NCI-H2196 treated with DMSO at 0.1 percent for 48 hours (cell line): ENCODE data around the gene FHIT.
"Not testable (repeated sequence)": the region's sequence is repeated elsewhere in the genome, so short reads cannot be mapped to it uniquely, and the experiment has no call there.

ENCODE experiments used
- DNase-seq: peaks from one replicate; lab custom pipeline; 2025; ENCODE audit not compliant: unreplicated experiment; lab: John Stamatoyannopoulos, UW

FHIT gene

GRCh38 chr3:61227799-61228198 lies 23.5 kb downstream of the FHIT start:
- DNase-seq, result no peak

DNA sequence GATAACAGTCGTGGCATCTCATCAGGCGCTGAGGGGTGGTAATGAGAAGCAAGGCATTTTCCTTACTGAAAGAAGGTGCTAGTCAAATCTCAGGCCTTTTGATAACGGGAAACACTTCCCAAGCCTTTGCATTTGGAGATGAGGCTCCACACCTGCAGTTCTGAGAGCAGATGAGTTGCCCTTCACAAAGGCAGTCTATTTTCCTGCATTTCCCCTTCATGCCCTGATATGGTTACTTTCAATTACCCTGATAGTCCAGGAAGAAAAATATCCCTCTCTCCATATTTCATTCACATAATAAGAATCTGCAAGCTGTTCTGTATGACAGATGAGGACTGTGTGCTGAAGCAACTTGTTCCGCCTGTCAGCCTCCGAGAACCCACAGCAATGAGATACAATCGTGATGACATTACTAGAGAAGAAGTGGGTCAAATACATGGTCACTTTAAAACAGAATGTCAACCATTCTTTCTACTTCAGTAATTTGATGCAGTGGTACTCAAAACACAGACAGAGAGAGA lies 25.0 kb downstream of the FHIT start:
- DNase-seq, result no peak

GRCh38 chr3:61224823-61225222 lies 26.4 kb downstream of the FHIT start:
- DNase-seq, result no peak

DNA sequence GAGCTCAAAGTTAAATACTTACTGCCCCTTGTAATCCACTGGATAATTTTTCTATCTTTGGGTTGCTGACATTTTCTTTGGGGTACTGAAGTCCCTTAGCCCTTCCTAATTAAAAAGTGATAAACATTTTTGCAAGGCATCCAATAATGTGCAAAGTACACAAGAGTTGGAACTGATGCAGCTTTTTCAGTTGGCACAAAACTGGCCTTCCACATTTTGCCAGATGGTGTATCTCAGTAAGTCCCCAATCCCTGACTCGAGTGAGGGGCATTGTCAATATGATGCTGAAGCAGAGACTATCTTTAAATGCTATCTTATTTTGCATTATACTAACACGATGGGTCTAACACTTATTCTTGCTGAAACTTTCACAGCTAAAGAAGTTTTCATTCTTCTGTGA lies 27.8 kb downstream of the FHIT start:
- DNase-seq, result no peak

- no peak for DNase-seq
Observed at GRCh38 chr3:61222467-61222866, 28.8 kb downstream of the FHIT start.

- DNase-seq, result no peak
Observed at GRCh38 chr3:61221759-61222362, 29.4 kb downstream of the FHIT start.

DNA sequence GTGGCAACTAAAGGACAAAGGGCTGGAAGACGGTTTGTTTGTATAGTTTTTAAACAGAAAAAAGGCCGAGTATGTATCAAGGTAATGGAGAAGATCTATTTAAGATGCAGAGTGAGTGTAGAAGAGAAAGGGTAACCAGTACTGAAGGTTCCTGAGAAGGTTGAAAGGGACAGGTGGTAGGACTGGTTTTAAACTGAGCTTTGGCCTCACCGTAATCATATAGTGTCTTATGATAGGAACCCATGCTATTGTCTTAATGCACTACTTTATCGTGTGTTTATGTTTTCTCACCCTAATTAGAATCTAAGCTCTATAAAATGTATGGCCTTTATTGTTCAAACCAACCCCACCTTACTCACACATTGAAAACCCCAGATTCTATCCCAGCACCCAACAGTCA lies 32.7 kb downstream of the FHIT start:
- no peak for DNase-seq

DNA sequence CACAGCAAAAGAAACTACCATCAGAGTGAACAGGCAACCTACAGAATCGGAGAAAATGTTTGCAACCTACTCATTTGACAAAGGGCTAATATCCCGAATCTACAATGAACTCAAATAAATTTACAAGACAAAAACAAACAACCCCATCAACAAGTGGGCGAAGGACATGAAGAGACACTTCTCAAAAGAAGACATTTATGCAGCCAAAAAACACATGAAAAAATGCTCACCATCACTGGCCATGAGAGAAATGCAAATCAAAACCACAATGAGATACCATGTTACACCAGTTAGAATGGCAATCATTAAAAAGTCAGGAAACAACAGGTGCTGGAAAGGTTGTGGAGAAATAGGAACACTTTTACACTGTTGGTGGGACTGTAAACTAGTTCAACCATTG lies 35.1 kb downstream of the FHIT start:
- DNase-seq, result not testable (repeated sequence)

DNA sequence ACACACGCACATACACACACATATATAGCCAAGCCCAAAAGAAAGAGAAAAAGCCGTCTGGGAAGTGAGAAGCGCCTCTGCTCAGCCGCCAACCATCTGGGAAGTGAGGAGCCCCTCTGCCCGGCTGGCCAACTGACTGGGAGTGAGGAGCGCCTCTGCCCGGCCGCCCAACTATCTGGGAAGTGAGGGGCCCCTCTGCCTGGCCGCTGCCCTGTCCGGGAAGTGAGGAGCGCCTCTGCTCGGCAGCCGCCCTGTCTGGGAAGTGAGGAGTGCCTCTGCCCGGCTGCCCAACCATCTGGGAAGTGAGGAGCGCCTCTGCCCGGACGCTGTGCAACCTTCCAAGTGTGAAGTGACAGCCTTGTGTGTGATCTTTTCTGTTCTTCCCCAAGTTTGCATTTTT lies 49.2 kb downstream of the FHIT start:
- no peak for DNase-seq

GRCh38 chr3:61201071-61201470 lies 50.2 kb downstream of the FHIT start:
- DNase-seq, result no peak

- no peak for DNase-seq
Observed at GRCh38 chr3:61200270-61200669, 51.0 kb downstream of the FHIT start.

- no peak for DNase-seq
Observed at GRCh38 chr3:61199843-61200242, 51.4 kb downstream of the FHIT start.

DNA sequence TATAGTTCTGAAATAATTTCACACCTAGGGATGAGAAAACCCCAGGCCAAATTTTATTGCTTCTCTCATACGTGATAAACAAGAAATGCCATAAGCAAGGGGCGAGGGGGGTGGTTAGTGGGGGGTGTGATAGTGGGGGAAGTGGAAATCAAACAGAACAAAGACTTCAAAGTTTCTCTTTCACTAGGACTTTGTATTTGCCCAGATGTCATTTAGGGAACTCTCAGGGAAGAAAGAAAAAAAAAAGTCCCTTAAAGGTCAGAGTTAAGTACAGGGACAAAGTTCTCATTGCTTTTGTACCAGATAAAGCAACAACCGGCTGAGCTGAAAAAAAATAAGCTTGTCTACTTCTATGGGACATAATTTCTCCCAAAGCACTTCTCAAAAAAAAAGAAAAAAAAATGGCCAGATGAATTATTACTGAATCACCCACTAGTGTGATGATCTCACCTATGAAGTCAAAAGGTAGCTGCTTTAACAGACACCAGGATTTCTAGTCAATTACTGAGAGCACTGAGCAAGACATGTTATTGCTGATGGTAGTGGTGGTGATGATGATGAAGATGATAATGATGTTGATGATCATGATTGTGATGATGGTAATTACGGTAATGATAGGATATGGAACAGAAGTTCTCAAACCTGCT lies 56.2 kb downstream of the FHIT start:
- DNase-seq, result no peak

DNA sequence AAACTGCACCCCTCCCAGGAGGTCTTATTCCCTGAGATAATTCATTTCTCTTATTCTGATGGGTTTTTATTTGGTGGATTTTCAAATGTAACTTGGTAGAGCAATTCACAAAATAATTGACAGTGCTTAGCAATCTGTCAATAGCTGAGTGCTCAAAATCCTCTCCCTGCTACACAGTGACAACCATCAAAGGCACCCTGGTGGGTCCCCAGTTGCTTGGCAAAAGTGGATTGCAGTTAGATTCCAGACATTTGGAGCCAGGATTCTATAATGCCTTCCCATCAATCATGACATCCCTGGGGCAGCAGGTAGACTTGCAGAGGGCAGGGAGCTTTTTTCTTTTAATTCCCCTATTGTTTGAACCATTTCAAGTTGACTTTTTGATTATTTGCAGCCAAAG lies 59.0 kb downstream of the FHIT start:
- DNase-seq, result no peak

DNA sequence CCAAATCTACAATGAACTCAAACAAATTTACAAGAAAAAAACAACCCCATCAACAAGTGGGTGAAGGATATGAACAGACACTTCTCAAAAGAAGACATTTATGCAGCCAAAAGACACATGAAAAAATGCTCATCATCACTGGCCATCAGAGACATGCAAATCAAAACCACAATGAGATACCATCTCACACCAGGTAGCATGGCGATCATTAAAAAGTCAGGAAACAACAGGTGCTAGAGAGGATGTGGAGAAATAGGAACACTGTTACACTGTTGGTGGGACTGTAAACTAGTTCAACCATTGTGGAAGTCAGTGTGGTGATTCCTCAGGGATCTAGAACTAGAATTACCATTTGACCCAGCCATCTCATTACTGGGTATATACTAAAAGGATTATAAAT lies 61.0 kb downstream of the FHIT start:
- not testable (repeated sequence) for DNase-seq

DNA sequence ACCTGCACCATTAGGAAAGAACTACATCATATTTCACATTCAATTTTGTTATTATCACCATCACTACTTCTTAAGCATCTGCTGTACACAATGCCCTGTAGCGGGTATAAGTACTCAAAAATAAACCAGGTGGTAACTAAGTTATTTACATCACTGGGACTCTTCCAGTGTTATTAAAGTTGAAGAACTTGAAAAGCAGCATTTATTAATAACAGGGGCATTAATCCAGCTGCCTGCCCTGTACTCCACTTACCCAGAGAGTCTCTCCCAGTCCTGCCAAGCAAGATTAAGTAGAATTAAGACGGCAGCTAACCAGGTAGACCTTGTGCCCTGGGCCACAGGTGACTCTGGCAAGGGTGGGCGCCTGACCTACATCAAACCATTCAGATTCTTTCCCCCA lies 65.2 kb downstream of the FHIT start:
- DNase-seq, result no peak

DNA sequence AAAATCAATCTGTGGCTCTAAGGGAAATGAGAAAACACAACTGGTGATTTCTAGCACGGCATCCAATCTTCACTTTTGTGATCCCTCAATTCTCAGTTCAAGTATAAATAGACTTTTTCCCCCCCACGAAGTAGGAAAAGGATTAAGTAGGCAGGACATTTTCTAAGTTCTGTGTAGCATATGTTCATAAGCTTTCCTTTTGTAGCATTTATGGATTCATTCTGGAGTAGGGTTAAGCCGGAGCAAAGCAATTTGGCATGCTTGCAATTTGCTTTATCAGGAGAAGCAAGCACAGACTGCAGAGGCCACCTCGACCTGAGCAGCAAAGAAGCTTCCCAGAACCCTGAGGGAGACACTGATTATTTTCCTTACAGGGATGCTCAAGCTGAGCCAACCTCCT lies 66.3 kb downstream of the FHIT start:
- no peak for DNase-seq

GRCh38 chr3:61182662-61183061 lies 68.6 kb downstream of the FHIT start:
- DNase-seq, result no peak

DNA sequence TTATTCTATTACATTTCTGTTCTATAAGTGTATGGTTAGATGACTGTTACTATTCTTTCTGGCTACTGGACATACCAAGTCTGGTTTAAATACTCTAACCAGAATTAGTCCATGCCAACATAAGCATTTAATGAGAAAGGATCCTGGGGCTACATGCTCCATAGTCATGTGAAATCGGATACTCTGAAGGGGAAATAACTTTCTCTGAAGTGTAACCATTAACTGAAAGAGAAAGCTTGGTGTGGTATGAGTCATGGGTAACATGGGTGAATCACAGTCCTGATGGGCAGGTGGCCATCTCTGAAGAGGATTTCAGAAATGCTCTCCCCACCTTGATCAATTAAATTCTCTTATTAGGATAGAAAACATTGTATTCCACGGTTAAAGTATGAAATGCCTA lies 69.4 kb downstream of the FHIT start:
- no peak for DNase-seq

- no peak for DNase-seq
Observed at GRCh38 chr3:61180206-61180605, 71.0 kb downstream of the FHIT start.

DNA sequence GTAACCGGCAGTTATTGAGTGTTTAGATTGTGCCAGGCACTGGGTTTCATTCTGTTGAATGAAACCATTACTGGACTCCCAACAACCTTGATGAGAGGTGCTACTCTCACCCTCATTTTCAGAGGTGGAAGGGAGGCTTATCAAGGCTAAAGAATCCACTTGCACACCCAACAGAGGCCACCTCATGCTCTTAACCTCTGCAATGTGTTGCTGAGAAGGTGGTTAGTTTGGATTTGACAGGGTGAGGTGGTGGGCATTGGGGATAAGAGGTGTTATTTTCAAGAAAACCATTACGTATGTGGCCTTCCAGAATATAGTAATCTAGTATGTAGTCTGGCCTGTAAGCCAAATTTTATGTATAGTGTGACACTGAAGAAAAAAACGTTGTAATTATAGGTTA lies 73.1 kb downstream of the FHIT start:
- DNase-seq, result no peak

DNA sequence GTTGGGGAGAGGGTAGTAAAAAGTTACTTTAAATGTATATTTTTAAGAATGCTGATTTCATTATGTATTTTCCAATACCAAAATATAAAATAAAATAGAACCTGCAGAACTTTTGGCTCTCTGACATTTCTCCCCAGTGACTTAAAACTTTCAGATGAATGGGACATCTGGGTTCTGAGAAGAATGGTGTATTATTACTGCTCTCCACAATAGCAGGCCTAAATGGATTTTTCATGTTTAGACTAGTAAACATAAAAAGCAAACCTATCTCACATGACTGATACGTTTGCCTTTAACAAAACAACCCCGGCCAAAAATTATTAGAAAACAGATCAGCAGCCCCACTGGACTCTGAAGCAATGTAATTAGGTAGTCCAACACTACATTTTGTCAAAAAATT lies 73.8 kb downstream of the FHIT start:
- DNase-seq, result no peak

DNA sequence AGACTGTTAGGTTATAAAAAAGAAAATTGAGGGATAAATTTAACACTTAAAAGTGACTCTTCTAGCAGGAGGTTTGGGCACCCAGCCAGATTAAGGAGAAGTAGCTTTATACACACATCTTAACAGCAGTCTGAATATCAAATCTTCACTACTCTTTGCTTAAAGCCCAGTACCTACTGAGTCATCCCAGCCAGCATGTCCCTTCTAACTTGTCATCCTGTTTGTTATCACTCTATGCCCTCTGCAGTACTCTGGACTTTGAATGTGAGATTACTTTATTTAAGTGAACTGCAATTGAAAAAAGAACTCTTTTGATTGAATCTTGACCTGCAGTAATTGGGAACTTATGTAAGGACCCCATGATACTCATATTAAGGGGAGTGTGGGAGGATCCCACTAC lies 77.6 kb downstream of the FHIT start:
- no peak for DNase-seq
